ENCODE data around the gene SLC25A44. TPM values are rescaled to one million over a fixed set of nuclear protein-coding genes. Genes with fewer than 3 reads are reported as not detected.
A peak's percentile ranks its signal among the peaks of the same experiment; 100 is the strongest.
"Not testable (repeated sequence)": the region's sequence is repeated elsewhere in the genome, so short reads cannot be mapped to it uniquely, and the experiment has no call there.

The SLC25A44 gene
- total RNA-seq, 2 experiments from 2014 or later: 31.8 to 33.8 TPM

GRCh38 chr1:156163712-156164111 is 30.2 kb upstream of the SLC25A44 start:
- H3K36me3 Mint-ChIP-seq (ENCODE audit: low read depth): peaks cover 49% of the 10 kb centered on the region
- POLR2A ChIA-PET: interaction anchor here (1.1 to 2.8 kb wide), 2 partner anchors 9 to 118 kb away, joined by 3 to 10 read pairs; partner anchors contain the start of genes SEMA4A and SMG5

GRCh38 chr1:156164125-156164831 is 29.6 kb upstream of the SLC25A44 start:
- H3K27me3 Mint-ChIP-seq (ENCODE audit: low read depth): no peaks in the 10 kb centered on the region
- ChIA-PET POLR2A (interaction anchor here (0.8 to 2.8 kb wide), 3 partner anchors 8 to 118 kb away, joined by 3 to 10 read pairs (median 3); partner anchors contain the start of genes SEMA4A and SMG5), CTCF (interaction anchor here (1.0 to 2.2 kb wide), 6 partner anchors 8 to 98 kb away, joined by 3 to 9 read pairs (median 5); no protein-coding TSS in a partner anchor)
- H3K36me3 Mint-ChIP-seq (ENCODE audit: low read depth): peaks cover 45% of the 10 kb centered on the region
- peaks cover 27% of the 10 kb centered on the region for H3K4me1 Mint-ChIP-seq (ENCODE audit: low read depth)
- H3K4me3 Mint-ChIP-seq: no peak overlapping the region
- DNase-seq (no peak), ATAC-seq (no peak)
- no peak overlapping the region for H3K27ac Mint-ChIP-seq
- H3K9me3 Mint-ChIP-seq (ENCODE audit: insufficient read depth): no peaks in the 10 kb centered on the region

More at GRCh38 chr1:156163712-156164111, 30.2 kb upstream of the SLC25A44 start:
- CTCF ChIA-PET: interaction anchor here (1.0 to 2.2 kb wide), 5 partner anchors 8 to 62 kb away, joined by 3 to 9 read pairs (median 5); no protein-coding TSS in a partner anchor
- Mint-ChIP-seq H3K9me3 (ENCODE audit: insufficient read depth) (no peaks in the 10 kb centered on the region), H3K4me3 (no peak overlapping the region), H3K27ac (no peak overlapping the region), H3K4me1 (ENCODE audit: low read depth) (peaks cover 32% of the 10 kb centered on the region), H3K27me3 (ENCODE audit: low read depth) (no peaks in the 10 kb centered on the region)
- ATAC-seq: no peak
- DNase-seq: no peak

DNA sequence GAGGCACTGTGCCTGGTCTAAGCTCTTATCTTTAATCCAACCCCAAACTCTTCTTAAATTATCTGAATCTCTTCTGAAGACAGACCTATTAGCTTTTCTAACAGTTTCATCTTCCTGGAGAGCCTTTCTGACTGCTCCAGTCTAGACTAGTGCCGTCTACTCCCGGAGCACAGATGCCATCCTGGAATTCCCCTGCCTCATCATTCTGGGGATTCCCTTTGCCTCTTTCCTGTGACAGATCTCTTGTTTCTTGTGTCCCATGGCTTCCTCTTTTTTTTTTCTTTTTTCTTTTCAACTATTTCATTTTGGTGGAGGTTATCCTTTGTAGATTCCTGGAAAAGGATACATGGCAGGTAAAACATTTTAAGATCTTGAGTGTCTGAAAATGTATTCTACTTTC is 28.8 kb upstream of the SLC25A44 start:
- peaks cover 19% of the 10 kb centered on the region for H3K4me1 Mint-ChIP-seq (ENCODE audit: low read depth)
- no peak for ATAC-seq

DNA sequence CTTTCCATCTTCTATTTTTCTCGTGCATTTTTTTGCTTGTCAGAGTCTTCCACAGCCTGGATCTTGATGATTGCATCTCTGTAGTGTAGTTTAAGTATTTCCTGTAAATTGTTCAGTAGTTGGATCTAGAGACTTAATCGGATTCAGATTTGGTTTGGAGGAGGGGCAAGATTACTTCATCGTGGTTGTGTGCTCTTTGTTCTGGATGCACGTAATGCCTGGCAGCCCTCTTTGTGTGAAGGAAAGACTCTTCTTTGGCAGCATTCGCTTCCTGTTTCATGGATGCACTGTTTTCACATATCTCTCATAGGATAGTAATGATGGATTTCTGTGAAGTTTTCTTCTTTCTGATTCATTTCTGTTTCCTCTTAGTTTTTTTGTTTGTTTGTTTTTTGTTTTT is 26.4 kb upstream of the SLC25A44 start:
- H3K4me3 Mint-ChIP-seq: no peak overlapping the region
- H3K36me3 Mint-ChIP-seq (ENCODE audit: low read depth): peaks cover 39% of the 10 kb centered on the region
- peak overlapping the region; percentile 20 for H3K27ac Mint-ChIP-seq
- H3K4me1 Mint-ChIP-seq (ENCODE audit: low read depth): peaks cover 6% of the 10 kb centered on the region
- ATAC-seq (no peak), DNase-seq (no peak)
- CTCF ChIA-PET: no interaction called here
- H3K27me3 Mint-ChIP-seq (ENCODE audit: low read depth): no peaks in the 10 kb centered on the region
- H3K9me3 Mint-ChIP-seq (ENCODE audit: insufficient read depth): no peaks in the 10 kb centered on the region
- POLR2A ChIA-PET: no interaction called here

More for the DNA sequence above, 28.8 kb upstream of the SLC25A44 start:
- Mint-ChIP-seq H3K9me3 (ENCODE audit: insufficient read depth) (no peaks in the 10 kb centered on the region), H3K4me3 (no peak overlapping the region), H3K27ac (no peak overlapping the region), H3K27me3 (ENCODE audit: low read depth) (no peaks in the 10 kb centered on the region), H3K36me3 (ENCODE audit: low read depth) (peaks cover 41% of the 10 kb centered on the region)
- no peak for DNase-seq
- ChIA-PET CTCF (interaction anchor here (1.1 to 2.2 kb wide), 3 partner anchors 19 to 99 kb away, joined by 3 to 9 read pairs (median 6); no protein-coding TSS in a partner anchor), POLR2A (interaction anchor here (0.6 to 2.8 kb wide), 4 partner anchors 9 to 191 kb away, joined by 3 to 10 read pairs (median 4); partner anchors contain the start of genes SEMA4A and SMG5)

DNA sequence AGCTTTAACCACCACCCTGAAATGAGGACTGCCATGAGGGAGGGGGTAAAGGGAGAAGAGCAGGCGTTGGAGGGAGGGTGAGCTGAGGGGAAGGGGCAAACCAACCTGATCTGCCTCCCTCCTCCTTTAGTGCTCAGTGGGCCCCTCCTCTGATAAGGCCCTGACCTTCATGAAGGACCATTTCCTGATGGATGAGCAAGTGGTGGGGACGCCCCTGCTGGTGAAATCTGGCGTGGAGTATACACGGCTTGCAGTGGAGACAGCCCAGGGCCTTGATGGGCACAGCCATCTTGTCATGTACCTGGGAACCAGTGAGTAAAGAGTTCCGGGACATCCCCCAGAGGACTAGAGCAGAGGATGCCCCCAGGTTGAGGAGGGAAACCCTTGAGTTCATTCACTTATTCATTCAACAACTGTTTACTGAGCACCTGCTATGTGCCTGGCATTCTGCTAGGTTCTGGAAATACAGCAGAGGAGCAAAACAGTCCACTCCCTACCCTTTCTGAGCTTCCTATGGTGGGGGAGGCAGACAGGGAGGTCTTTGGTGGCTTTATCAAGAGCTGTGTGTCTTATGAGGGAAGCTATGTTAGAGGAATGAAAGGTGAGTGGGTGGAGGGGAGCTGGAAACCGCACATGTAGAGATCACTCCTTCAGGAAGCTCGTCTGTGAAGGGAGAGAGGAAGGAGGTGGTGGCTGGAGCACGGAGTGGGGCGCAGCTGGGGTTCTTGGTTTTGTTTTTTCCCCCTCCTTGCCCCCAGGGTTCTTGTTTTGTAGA is 21.0 kb upstream of the SLC25A44 start:
- DNase-seq (no peak), ATAC-seq (no peak)
- Mint-ChIP-seq H3K4me1 (ENCODE audit: low read depth) (peaks cover 21% of the 10 kb centered on the region), H3K36me3 (ENCODE audit: low read depth) (peaks cover 18% of the 10 kb centered on the region), H3K9me3 (ENCODE audit: insufficient read depth) (no peaks in the 10 kb centered on the region), H3K4me3 (no peak overlapping the region), H3K27me3 (ENCODE audit: low read depth) (no peaks in the 10 kb centered on the region), H3K27ac (peak overlapping the region; percentile 20)
- ChIA-PET CTCF (interaction anchor here (0.9 to 1.8 kb wide), 5 partner anchors 14 to 53 kb away, joined by 3 to 8 read pairs (median 4); partner anchors contain the start of gene SEMA4A), POLR2A (interaction anchor here (1.1 kb wide), 1 partner anchor 21 kb away, joined by 3 read pairs; the partner anchor contains the start of gene SLC25A44)

DNA sequence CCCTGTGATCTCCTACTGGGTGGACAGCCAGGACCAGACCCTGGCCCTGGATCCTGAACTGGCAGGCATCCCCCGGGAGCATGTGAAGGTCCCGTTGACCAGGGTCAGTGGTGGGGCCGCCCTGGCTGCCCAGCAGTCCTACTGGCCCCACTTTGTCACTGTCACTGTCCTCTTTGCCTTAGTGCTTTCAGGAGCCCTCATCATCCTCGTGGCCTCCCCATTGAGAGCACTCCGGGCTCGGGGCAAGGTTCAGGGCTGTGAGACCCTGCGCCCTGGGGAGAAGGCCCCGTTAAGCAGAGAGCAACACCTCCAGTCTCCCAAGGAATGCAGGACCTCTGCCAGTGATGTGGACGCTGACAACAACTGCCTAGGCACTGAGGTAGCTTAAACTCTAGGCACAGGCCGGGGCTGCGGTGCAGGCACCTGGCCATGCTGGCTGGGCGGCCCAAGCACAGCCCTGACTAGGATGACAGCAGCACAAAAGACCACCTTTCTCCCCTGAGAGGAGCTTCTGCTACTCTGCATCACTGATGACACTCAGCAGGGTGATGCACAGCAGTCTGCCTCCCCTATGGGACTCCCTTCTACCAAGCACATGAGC is 17.2 kb upstream of the SLC25A44 start:
- Mint-ChIP-seq H3K27ac (no peak overlapping the region), H3K9me3 (ENCODE audit: insufficient read depth) (no peaks in the 10 kb centered on the region), H3K4me1 (ENCODE audit: low read depth) (peaks cover 28% of the 10 kb centered on the region), H3K4me3 (no peak overlapping the region), H3K36me3 (ENCODE audit: low read depth) (peaks cover 15% of the 10 kb centered on the region), H3K27me3 (ENCODE audit: low read depth) (no peaks in the 10 kb centered on the region)
- no peak for DNase-seq
- CTCF ChIA-PET: no interaction called here
- POLR2A ChIA-PET: interaction anchor here (1.0 kb wide), 1 partner anchor 36 kb away, joined by 3 read pairs; the partner anchor contains the start of gene PMF1
- ATAC-seq: no peak

- Mint-ChIP-seq H3K27ac (peak overlapping the region; percentile 79), H3K27me3 (ENCODE audit: low read depth) (no peaks in the 10 kb centered on the region), H3K9me3 (ENCODE audit: insufficient read depth) (no peaks in the 10 kb centered on the region), H3K4me1 (ENCODE audit: low read depth) (peaks cover 24% of the 10 kb centered on the region), H3K4me3 (peak overlapping the region; percentile 29), H3K36me3 (ENCODE audit: low read depth) (peaks cover 12% of the 10 kb centered on the region)
- ChIA-PET POLR2A (interaction anchor here (1.0 kb wide), 1 partner anchor 15 kb away, joined by 3 read pairs; no protein-coding TSS in a partner anchor), CTCF (interaction anchor here (1.2 to 1.4 kb wide), 2 partner anchors 21 to 47 kb away, joined by 3 to 5 read pairs; no protein-coding TSS in a partner anchor)
- DNase-seq (peak; percentile 40), ATAC-seq (peak; percentile 84)
These were observed 15.8 kb upstream of the SLC25A44 start for GRCh38 chr1:156177919-156178654.

GRCh38 chr1:156180471-156180870 is 13.4 kb upstream of the SLC25A44 start:
- no peak for ATAC-seq
- POLR2A ChIA-PET: no interaction called here
- peaks cover 10% of the 10 kb centered on the region for H3K36me3 Mint-ChIP-seq (ENCODE audit: low read depth)
- H3K4me1 Mint-ChIP-seq (ENCODE audit: low read depth): peaks cover 18% of the 10 kb centered on the region
- no peak overlapping the region for H3K27ac Mint-ChIP-seq
- H3K4me3 Mint-ChIP-seq: no peak overlapping the region
- DNase-seq: no peak
- H3K9me3 Mint-ChIP-seq (ENCODE audit: insufficient read depth): no peaks in the 10 kb centered on the region
- CTCF ChIA-PET: no interaction called here
- H3K27me3 Mint-ChIP-seq (ENCODE audit: low read depth): no peaks in the 10 kb centered on the region

- CTCF ChIA-PET; ATAC-seq; H3K27me3 Mint-ChIP-seq (ENCODE audit: low read depth); H3K36me3 Mint-ChIP-seq (ENCODE audit: low read depth); H3K9me3 Mint-ChIP-seq (ENCODE audit: insufficient read depth); DNase-seq; H3K27ac Mint-ChIP-seq; H3K4me3 Mint-ChIP-seq: not testable (repeated sequence)
- POLR2A ChIA-PET: interaction anchor here (0.6 kb wide), 1 partner anchor 144 kb away, joined by 4 read pairs; no protein-coding TSS in a partner anchor
- peaks cover 18% of the 10 kb centered on the region for H3K4me1 Mint-ChIP-seq (ENCODE audit: low read depth)
These were observed 12.4 kb upstream of the SLC25A44 start for GRCh38 chr1:156181391-156181924.

DNA sequence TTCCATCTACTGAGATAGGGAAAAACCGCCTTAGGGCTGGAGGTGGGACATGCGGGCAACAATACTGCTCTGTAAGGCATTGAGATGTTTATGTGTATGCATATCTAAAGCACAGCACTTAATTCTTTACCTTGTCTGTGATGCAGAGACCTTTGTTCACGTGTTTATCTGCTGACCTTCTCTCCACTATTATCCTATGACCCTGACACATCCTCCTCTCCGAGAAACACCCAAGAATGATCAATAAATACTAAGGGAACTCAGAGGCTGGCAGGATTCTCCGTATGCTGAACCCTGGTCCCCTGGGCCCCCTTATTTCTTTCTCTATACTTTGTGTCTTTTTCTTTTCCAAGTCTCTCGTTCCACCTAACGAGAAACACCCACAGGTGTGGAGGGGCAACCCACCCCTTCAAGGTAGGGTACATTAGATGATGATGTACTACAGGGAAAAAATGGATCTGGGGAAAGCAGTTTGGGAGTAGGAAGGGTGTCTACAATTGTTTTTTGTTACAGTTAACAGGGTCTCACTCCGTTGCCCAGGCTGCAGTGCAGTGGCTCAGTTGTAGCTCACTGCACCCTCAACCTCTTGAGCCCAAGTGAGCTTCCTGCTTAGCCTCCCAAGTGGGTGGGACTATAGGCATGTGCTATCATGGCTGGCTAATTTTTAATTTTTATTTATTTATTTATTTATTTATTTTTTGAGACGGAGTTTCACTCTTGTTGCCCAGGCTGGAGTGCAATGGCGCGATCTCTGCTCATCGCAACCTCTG is 11.7 kb upstream of the SLC25A44 start:
- ATAC-seq; H3K27me3 Mint-ChIP-seq (ENCODE audit: low read depth); POLR2A ChIA-PET; H3K27ac Mint-ChIP-seq; DNase-seq; H3K36me3 Mint-ChIP-seq (ENCODE audit: low read depth); H3K9me3 Mint-ChIP-seq (ENCODE audit: insufficient read depth); H3K4me3 Mint-ChIP-seq: not testable (repeated sequence)
- CTCF ChIA-PET: interaction anchor here (0.9 kb wide), 1 partner anchor 43 kb away, joined by 3 read pairs; no protein-coding TSS in a partner anchor
- peaks cover 16% of the 10 kb centered on the region for H3K4me1 Mint-ChIP-seq (ENCODE audit: low read depth)

All from activated CD8-positive, alpha-beta T cell treated with anti-CD3 and anti-CD28 coated beads, Interleukin-2, amount 10 ng/mL, durations not matched to agents 7 days and 5 days (primary cell).